Measurements from ENCODE around the gene FAM131B.

Gene FAM131B

DNA sequence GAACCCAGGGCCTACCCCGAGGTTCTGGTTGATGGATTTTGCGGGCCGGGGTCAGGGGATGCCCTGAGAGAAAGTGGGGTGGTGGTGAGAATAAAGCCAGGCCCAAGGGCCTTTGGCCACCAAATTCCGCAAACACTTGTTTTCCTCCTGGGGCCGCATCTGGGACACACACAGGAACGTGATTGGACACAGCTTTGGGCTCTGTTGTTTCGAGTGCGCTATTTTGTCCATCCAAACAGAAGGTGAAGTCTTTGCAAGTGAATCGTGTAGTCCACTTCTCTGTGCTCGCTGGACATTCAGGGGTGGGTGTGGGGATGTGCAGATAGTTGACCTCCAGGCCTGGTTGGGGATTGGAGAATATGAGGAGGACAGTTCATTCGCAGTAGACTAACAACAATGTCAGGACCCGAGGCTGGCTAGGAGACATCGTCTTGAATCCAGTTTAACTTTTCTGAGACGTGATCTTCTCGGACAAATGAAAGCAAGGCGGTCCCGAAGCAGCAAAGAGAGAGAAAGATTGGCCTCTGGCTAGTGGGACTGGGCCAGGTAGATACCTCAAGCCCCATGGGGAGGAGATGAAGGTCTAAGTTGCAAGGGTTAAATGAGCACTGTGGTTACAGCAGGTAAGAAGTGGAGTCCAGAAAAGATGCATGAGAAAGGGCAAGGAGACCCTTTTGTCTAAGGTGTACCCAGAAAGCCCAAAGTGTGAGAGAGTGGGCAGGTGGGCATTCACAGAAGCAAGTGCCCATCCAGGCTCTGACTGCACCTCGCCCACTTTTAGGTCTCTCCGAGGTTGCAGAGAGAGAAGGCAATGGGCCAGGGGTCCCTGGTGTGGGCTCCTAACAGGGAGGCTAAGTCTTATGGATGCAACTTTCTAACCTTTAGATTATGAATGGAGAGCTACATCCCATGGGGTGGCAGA is 764 bp upstream of the FAM131B start:
- ChIA-PET POLR2A (no interaction called here), CTCF (interaction anchor here (1.7 kb wide), 1 partner anchor 11 kb away, joined by 4 read pairs; no protein-coding TSS in a partner anchor)
- TF ChIP-seq, protein P1, sequence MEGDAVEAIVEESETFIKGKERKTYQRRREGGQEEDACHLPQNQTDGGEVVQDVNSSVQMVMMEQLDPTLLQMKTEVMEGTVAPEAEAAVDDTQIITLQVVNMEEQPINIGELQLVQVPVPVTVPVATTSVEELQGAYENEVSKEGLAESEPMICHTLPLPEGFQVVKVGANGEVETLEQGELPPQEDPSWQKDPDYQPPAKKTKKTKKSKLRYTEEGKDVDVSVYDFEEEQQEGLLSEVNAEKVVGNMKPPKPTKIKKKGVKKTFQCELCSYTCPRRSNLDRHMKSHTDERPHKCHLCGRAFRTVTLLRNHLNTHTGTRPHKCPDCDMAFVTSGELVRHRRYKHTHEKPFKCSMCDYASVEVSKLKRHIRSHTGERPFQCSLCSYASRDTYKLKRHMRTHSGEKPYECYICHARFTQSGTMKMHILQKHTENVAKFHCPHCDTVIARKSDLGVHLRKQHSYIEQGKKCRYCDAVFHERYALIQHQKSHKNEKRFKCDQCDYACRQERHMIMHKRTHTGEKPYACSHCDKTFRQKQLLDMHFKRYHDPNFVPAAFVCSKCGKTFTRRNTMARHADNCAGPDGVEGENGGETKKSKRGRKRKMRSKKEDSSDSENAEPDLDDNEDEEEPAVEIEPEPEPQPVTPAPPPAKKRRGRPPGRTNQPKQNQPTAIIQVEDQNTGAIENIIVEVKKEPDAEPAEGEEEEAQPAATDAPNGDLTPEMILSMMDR (IDR thresholded peaks at IDR 0.05; ENCODE audit: insufficient read depth, low read length, missing control alignments) = no peak
- peak overlapping the region; percentile 65 for H3K4me3 ChIP-seq (ENCODE audit: low read depth, low read length)
- no peak for DNase-seq (ENCODE audit: low read depth, low spot score)

DNA sequence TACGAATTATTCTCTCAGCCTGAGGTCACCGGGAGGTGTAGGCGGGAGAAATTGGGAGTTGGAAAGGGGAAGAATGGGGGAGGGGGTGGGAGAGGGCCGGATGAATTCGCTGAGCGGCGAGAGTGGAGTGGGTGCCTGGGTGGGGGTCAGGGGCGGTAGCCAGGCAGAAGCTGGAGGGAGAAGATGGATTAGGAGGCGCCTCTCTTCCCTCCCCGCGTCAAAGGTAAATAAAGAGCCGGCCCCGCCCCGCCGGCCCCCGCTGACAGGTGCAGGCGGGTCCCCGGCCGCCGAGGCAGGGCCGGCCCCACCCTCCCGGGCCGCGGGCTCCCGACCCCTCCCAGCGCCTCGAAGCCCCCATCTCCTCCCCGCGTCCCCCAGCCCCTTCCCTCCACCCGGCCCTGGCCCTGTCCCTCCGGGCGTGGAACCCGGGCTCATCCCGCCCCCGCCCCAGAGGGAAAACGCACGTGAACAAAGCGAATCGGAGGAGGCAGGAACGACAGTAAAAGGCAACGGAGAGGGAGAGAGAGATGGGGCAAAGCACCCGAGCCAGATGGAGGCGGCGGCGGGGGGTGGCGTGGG is 872 bp downstream of the FAM131B start:
- ChIA-PET POLR2A (no interaction called here), CTCF (no interaction called here)
- no peak for DNase-seq (ENCODE audit: low read depth, low spot score)
- H3K4me3 ChIP-seq (ENCODE audit: low read depth, low read length) = peak overlapping the region; percentile 65
- TF ChIP-seq, protein P1 (IDR thresholded peaks at IDR 0.05; ENCODE audit: insufficient read depth, low read length, missing control alignments) = no peak

DNA sequence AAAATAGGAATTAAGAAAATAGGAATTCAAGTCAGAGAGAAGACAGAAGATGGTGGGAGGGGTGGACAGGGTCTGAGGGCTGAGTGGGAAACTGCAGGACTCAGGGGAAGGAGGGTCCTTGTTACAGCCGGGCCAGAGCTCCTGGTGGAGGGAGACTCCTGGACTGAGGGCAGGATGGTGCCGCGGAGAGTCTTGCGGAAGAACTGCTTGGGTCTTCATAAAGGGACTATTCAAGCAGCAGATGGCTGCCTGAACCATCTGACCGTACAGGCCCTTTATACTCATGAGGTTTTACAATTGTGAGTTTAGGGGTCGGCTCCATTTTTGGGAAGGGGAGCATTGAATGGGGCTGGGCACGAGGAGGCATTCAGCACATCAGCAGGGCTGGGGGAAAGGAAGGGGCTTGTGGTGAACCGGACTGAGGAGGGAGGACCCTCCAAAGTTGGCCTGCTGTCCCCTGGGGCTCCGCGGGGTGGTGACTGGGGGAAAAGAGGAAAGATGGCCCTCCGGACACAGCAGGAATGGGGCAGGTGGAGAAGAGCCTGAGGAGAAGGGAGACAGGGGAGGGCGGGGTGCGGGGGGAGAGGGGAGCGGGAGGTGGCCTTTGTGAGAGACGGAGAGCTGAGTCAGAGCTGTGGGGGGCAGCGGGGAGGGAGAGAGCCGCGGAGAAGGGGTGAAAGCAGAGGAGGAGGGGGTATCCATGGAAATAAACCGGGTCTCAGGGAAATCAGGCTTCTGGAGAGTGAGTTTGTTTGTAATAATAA is 1.5 kb downstream of the FAM131B start:
- POLR2A ChIA-PET = no interaction called here
- CTCF ChIA-PET = interaction anchor here (0.7 to 2.3 kb wide), 3 partner anchors 8 to 19 kb away, joined by 4 to 9 read pairs (median 8); no protein-coding TSS in a partner anchor
- DNase-seq (ENCODE audit: low read depth, low spot score) = no peak
- TF ChIP-seq, protein P1 (IDR thresholded peaks at IDR 0.05; ENCODE audit: insufficient read depth, low read length, missing control alignments) = no peak
- no peak overlapping the region for H3K4me3 ChIP-seq (ENCODE audit: low read depth, low read length)

DNA sequence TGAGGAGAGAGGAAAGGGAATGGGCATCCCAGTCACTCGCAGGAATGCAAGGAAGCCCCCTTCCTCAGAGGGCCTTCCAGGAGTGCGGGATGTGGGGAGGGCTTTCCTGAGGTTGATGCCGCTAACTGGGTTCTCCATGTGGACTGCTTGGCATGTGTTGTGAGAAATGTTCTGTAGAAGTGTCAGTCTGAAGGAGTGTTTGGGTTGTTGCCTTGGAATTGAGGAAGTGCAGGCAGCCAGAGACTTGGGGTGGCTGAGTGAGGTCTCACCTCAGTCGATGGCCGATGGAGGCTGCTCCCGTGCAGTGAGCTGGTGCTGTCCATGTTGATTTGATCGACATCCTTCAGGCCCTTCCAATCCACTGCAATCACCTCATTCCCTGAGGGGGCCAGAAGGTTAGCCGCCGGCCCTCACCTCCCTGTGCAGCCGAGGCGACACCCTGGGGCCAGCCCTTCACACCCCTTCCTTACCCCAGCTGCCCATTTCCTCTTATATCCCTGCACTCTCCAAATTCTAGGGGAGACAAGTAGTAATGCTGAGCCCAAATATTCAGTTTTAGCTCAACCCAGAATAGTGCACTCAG is 2.7 kb downstream of the FAM131B start:
- no peak overlapping the region for H3K4me3 ChIP-seq (ENCODE audit: low read depth, low read length)
- TF ChIP-seq, protein P1 (IDR thresholded peaks at IDR 0.05; ENCODE audit: insufficient read depth, low read length, missing control alignments) = no peak
- ChIA-PET POLR2A (no interaction called here), CTCF (interaction anchor here (0.6 to 2.3 kb wide), 5 partner anchors 9 to 20 kb away, joined by 3 to 9 read pairs (median 4); no protein-coding TSS in a partner anchor)
- no peak for DNase-seq (ENCODE audit: low read depth, low spot score)

DNA sequence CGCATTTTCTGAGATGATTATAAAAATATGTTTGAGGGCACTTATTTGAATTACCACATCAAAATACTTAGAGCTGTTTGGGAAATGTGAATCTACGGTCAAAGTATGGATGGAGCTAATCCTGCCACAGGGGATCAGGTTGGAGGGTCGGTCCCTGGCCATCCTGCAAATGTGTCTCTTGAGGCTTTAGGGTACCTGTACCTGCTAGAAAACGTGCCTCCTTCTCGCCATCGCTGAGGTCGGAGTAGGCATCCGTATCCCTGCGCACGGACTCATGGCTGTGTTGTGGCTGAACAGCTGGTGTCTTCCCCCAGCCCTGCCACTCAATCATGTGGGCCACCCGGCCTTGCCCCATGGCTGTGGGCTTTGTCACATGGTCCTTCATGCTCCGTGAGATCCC is 3.9 kb downstream of the FAM131B start:
- ChIA-PET POLR2A (interaction anchor here (0.5 kb wide), 1 partner anchor 43 kb away, joined by 3 read pairs; the partner anchor contains the start of gene CLCN1), CTCF (interaction anchor here (1.0 to 2.4 kb wide), 3 partner anchors 21 to 71 kb away, joined by 3 to 9 read pairs (median 3); partner anchors contain the start of gene CASP2)
- TF ChIP-seq, protein P1 (IDR thresholded peaks at IDR 0.05; ENCODE audit: insufficient read depth, low read length, missing control alignments) = no peak
- no peak overlapping the region for H3K4me3 ChIP-seq (ENCODE audit: low read depth, low read length)
- no peak for DNase-seq (ENCODE audit: low read depth, low spot score)
